Right lobe of liver (tissue), 6 donors: Measurements from ENCODE around the gene SACM1L. TPM values are rescaled to one million over a fixed set of nuclear protein-coding genes. Genes with fewer than 3 reads are reported as not detected.
A peak's percentile ranks its signal among the peaks of the same experiment; 100 is the strongest.

Experiments
- ATAC-seq, 4 donors: fragments of 200-7000 bp; cut with Tn5 transposase; one replicate each; pipeline ENCODE4 v1.9.1; 2020; ENCODE audit warnings: mild to moderate bottlenecking in 4 of 4, moderate library complexity in 4 of 4
- DNase-seq, 3 donors: peaks; one replicate each; pipeline ENCODE4 v3.0.0-alpha.2; 2020
- H3K27ac ChIP-seq, 3 donors: fragments of 200-600 bp; one replicate each; pipeline ENCODE4 v1.8.0; 2022
- H3K27me3 ChIP-seq, 2 donors: fragments of 200-600 bp; one replicate each; pipeline ENCODE4 v1.8.0; 2022
- H3K36me3 ChIP-seq, 4 donors: fragments of 200-600 bp; sonication (generic) in 1 of 4; one replicate each; pipeline versions ENCODE4 v1.5.1 to v1.8.0; 2017 to 2022; ENCODE audit warnings: control low read depth in 1 of 4
- H3K4me1 ChIP-seq, 4 donors: fragments of 200-600 bp; sonication (generic) in 1 of 4; one replicate each; pipeline versions ENCODE4 v1.5.1 to v1.8.0; 2017 to 2022; ENCODE audit warnings: control low read depth in 1 of 4
- H3K4me3 ChIP-seq, 3 donors: fragments of 200-600 bp; one replicate each; pipeline ENCODE4 v1.8.0; 2022
- H3K9me3 ChIP-seq, 4 donors: fragments of 200-600 bp; sonication (generic) in 1 of 4; one replicate each; pipeline versions ENCODE4 v1.5.1 to v1.8.0; 2017 to 2022; ENCODE audit warnings: control low read depth in 1 of 4
- CTCF ChIP-seq, 4 donors: fragments of 200-600 bp in 3 of 4; fragments of 450-650 bp in 1 of 4; IDR thresholded peaks; one replicate each; pipeline versions ENCODE4 v1.5.1 to v1.8.0; 2016 to 2022; ENCODE audit warnings: antibody characterized with exemption in 4 of 4, mild to moderate bottlenecking in 2 of 4
- POLR2A ChIP-seq: fragments of 450-650 bp; IDR thresholded peaks from one replicate; pipeline ENCODE4 v1.6.1; 2017; ENCODE audit warnings: antibody characterized with exemption, mild to moderate bottlenecking
- WGBS: methylation state at CpG from one replicate; pipeline ENCODE4 v1.1.6; 2018; ENCODE audit warnings: low coverage, low lambda C conversion rate; ENCODE audit not compliant: insufficient coverage; ENCODE audit errors: missing lambda C conversion rate; 5-methylcytosine and 5-hydroxymethylcytosine counted together
- intact Hi-C, 2 donors: fragments of 100-400 bp; cut with DNase I; formaldehyde crosslinking; loops; one replicate each; pipeline versions ENCODE4 v1.11.2 to v1.14.1; 2022
- total RNA-seq, 6 experiments: library from RNA; depleted of rRNA in 2 of 6; stranded (reverse); fragments of >200 nt in 2 of 6; fragmentation: NEBNext Ultra II Directional in 3 of 6; extraction: Animal tissue kit (Norgen Biotek cat#: 25700) in 3 of 6; gene quantifications; one replicate each; pipeline versions ENCODE4 v1.1.0 to v1.2.4, GENCODE V29; 2016 to 2023
- donor health status: DM: no; HTN: yes; CAD: no.
- donor health status: DM: no; HTN: no; CAD: no.
- donor health status: DM: no; HTN: no; CAD: no.
- donor health status: DM: no; HTN: yes; CAD: no.
- donor health status: DM: no; HTN: yes; CAD: no.

Gene SACM1L
- total RNA-seq, 6 experiments from 2014 or later: 16.8 to 23.9 (median 21.5) TPM

DNA sequence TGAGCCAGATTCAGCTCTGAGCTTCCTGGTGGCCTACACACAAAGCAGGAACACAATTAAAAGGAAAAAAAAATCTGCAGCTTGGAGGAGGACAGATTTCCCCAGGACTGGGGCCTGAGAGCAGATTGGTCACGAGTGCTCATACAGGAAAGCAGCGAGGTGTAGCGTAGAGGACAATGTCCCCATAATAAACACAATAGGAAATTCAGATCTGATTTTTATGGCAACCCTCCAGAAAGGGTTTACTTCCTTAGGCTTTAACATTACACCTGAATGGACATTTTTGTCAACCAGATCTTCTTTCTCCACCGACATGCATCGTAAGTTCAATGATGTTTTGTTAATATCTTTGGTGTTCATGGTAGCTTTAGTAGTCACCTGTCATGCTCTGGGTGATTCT lies 83.9 kb downstream of the SACM1L start:
- H3K36me3 ChIP-seq: no peaks in the 10 kb centered on the region
- DNase-seq: peak in 1 of 3 donors; percentile 15
- intact Hi-C loops: no loop called here
- H3K27ac ChIP-seq: no peak overlapping the region
- 83% methylated on average over 5 of the region's 5 CpGs for WGBS
- H3K9me3 ChIP-seq: no peaks in the 10 kb centered on the region
- no peak overlapping the region for H3K4me3 ChIP-seq
- H3K4me1 ChIP-seq: peaks cover 0 to 8% (median 0%) of the 10 kb centered on the region in 4 donors
- no peak for TF ChIP-seq POLR2A
- no peak for TF ChIP-seq CTCF (IDR thresholded peaks at IDR 0.05)
- no peaks in the 10 kb centered on the region for H3K27me3 ChIP-seq
- no peak for ATAC-seq

- TF ChIP-seq POLR2A (no peak), CTCF (IDR thresholded peaks at IDR 0.05) (no peak)
- H3K27me3 ChIP-seq: no peaks in the 10 kb centered on the region
- H3K4me3 ChIP-seq: no peak overlapping the region
- H3K27ac ChIP-seq: no peak overlapping the region
- peaks cover 0 to 14% (median 3%) of the 10 kb centered on the region in 4 donors for H3K4me1 ChIP-seq
- no peak for ATAC-seq
- 83% methylated on average over 3 of the region's 7 CpGs for WGBS
- intact Hi-C loops: no loop called here
- DNase-seq: peak in 1 of 3 donors; percentile 16
- H3K36me3 ChIP-seq: no peaks in the 10 kb centered on the region
- no peaks in the 10 kb centered on the region for H3K9me3 ChIP-seq
These were observed 84.7 kb downstream of the SACM1L start for GRCh38 chr3:45773714-45774449.

DNA sequence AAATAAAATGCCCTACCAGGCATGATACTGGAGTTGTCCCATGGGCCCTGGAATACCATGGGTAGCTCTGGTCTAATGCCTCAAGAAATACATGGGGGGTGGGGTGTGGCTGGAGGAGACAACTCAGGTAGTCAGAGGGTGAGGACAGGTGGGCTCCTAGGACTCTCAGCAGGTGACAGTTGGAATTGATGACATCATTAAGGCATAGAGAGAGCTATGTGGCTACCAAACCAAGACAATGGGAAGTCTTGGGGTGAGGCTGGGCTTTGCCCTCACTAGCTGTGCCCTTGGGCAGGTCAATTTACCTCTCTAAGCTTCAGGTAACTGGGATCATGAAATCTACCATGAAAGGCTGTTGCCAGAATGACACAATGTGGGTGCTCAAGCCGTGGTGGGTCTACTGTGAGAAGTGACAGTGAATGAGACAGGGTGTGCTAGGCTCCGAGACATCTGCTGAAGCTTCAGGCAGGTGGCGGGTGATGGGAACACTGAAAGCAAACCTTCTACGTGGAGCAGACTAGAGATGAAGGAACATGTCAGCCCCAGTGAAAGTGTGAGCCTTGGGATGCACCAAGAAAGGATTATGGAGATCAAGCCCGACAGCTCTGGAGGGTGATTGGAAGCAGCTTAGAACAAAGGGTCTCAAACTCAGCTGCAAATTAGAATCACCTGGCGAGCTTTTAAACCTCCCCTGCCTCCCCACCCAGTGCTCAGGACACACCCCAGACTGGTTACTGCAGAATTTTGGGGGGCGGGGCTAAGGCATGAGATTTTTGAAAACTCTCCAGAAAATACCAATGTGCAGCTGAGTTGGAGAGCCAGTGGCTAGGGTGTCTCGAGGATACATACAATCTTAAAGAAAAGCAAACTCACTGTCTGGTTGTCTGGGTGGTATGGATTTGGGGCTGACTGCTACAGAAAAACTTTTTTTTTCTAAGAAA lies 85.7 kb downstream of the SACM1L start:
- Histone ChIP-seq H3K4me1 (peaks cover 0 to 21% (median 6%) of the 10 kb centered on the region in 4 donors), H3K36me3 (no peaks in the 10 kb centered on the region), H3K27ac (no peak overlapping the region), H3K4me3 (no peak overlapping the region), H3K27me3 (no peaks in the 10 kb centered on the region), H3K9me3 (no peaks in the 10 kb centered on the region)
- TF ChIP-seq POLR2A (no peak), CTCF (IDR thresholded peaks at IDR 0.05) (no peak)
- intact Hi-C loops: no loop called here
- ATAC-seq: no peak
- 75% methylated on average over 7 of the region's 8 CpGs for WGBS
- DNase-seq: peak in 1 of 3 donors; percentile 32

- ATAC-seq (no peak), DNase-seq (peak in 1 of 3 donors; percentile 45)
- Histone ChIP-seq H3K27ac (no peak overlapping the region), H3K4me1 (peaks cover 0 to 21% (median 6%) of the 10 kb centered on the region in 4 donors), H3K9me3 (no peaks in the 10 kb centered on the region), H3K27me3 (no peaks in the 10 kb centered on the region), H3K36me3 (no peaks in the 10 kb centered on the region), H3K4me3 (no peak overlapping the region)
- intact Hi-C loops: no loop called here
- TF ChIP-seq POLR2A (no peak), CTCF (IDR thresholded peaks at IDR 0.05) (no peak)
- WGBS: 87% methylated on average over 11 of the region's 17 CpGs
These were observed 86.5 kb downstream of the SACM1L start for GRCh38 chr3:45775571-45776300.
